Activated CD8-positive, alpha-beta memory T cell treated with anti-CD3 and anti-CD28 coated beads, Interleukin-2, amount 50 U/mL, for 1 hour (primary cell): ENCODE data around the gene EPOP.

Experiments used
- DNase-seq: peaks from one replicate; pipeline ENCODE4 v3.0.0-alpha.2; 2020; ENCODE audit errors: extremely low read depth

EPOP gene

GRCh38 chr17:38705803-38706504 is 31.2 kb upstream of the EPOP start:
- no peak for DNase-seq

GRCh38 chr17:38705523-38705802 is 30.7 kb upstream of the EPOP start:
- no peak for DNase-seq

DNA sequence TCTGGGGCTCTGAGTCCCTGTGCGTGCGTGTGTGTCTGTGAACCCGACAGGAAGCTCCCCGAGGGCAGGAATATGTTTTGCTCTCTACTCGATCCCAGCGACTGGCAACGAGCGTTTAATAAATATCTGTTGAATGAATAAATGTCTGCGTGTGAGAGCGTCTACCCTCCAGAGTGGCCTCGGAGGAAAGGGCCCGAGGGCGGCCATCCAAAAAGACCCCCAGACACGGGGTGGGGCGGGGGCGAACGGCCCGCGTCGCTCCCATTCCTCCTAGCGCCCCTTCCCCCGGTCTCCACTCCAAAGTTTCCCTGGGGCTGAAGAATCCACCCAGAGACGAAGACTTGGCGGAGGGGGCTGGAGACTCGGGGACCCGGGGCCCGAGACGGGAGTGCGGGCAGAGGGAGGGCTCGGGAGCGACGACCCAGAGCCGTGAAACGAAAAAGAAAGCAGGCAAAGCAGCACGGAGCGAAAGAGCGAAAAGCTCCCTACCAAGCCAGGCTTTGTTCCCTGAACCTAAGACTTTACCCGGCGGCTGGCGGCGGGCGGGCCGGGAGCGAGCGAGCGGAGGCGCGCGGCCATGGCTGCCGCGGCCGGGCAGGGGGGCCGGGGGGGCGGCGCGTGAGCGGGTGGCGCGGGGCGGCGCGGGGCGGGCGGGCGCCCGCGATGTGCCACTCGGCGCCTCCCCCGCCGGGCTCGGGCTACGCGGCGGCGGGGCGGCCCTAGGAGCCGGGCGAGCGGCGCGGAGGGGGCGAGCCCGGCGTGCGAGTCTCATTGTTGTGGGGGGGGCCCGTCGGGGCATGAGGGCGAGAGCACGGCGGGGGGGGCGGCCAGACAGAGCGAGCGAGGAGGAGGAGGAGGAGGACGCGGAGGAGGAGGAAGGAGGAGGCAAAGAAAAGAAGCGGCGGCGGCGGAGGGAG is 30.1 kb upstream of the EPOP start, which contains the start of gene MLLT6:
Gene MLLT6, plus strand, starts transcription at position 668 of the 917 bp plus-strand sequence. CDS start 360 bp downstream, outside the sequence.
- DNase-seq = no peak

DNA sequence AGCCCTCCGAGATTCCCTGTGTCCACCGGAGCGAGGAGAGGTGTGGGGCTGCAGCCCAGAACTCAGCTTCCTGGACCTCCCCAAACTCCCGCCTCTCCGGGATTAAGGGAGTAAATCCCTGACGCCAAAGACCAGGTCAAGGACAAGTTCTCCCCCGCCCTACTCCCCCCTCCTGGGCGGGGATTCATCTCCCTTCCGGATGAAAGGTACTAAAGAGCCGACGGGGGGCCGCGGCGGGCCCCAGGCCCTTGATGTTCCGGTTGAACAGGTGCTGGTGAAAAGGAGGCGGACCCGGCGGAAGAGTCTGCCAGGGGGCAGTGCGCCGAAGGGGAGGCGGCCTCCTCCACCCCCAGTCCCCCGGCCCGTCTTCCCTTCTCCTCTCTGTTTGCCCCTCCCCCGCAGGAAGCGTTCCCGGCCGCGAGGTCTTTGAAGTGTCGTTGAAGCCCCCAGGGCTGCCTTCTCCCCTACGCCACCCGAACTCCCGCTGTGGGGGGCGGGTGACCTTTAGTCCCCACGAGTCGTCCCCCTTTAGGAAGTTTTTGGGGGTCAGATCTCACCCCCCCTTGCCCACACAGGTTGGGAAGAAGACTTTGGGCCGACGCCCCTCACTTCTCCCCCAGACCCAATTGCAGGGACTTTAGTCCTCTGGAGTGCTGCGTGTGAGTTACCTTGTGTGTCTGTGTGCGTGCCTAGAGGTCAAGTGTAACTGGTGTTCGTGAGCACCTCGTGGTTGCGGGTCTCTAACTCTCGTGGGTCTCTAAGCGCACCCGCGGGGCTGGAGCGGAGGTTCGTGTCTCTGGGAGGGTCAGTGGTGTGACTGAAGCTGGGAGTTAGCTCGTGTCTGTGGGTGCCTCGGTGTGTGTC is 29.2 kb upstream of the EPOP start:
- no peak for DNase-seq

DNA sequence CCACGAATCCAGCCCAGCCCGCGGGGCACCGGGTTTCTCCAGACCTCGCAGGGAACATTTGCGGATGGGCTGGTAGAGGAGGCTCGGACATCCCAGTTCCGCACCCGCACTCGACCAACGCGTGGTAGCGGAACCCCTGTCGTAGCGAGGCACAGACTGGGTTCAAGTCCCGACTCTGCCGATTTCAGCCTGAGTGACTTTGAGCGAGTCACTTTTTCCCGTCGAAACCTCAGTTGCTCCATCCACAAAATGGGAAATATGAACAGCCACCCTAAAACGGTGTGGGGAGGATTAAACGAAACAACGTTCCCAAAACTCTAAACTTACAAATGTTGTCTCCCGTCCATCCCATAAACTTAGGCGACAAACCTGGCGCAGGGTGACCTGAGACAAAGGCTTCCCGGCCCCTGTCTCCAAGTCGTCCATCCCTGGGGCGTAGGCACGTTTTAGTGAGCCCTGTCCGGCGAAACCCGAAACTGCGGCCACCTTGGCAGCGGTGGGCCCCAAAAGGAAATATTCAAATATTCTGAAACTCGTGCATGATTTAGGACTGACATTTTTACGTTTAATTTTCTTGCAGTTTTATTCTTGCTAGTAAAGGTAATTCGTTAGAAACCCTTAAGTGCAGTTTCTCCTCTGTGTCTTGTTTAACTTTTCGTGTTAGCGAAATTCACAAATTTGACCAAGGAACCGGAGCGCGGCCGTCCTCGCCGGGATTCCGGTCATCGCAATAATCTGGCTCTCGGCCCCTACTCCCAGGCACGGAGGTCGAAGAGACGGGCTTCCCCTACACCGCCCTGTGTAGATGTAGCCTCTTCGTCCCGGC is 28.4 kb upstream of the EPOP start:
- DNase-seq = no peak

DNA sequence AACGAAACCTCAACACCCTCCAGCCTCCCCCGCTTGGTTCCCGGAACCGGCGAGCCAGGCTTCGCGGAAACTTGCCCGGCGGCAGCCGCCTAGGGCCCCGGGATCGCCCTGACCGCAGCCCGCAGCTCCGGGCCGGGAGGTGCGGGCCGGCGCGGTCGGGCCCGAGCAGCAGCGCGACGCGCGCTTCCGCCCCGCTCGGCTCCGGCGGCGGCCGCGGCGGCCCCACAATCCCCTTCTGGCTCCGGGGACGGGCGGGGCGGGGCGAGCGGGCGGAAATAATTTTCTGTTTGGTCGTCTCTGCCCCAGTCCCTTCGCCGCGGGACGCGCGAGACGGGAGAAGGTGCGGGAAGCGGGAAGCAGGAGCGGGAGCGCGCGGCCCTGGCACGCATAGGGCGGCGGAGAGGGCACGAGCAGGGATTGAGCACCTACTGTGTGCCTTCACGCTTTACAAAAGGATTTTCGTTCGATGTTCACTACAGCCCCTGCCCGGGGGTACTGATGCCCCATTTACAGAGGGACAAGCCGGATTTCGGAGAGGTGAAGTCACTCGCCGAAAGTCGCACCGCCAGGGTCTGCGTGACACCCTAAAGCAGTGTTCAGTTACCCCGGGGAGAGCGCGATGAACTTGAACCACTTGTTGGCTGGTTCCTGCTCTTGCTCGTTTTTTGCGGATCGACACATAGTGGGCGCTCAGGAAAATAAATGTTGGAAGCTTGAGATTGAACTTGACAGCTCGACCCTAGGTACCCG is 27.6 kb upstream of the EPOP start:
- DNase-seq = no peak

- no peak for DNase-seq
Measured at GRCh38 chr17:38701504-38702165, 26.9 kb upstream of the EPOP start.

- no peak for DNase-seq
Measured at GRCh38 chr17:38698760-38699159, 24.0 kb upstream of the EPOP start.

DNA sequence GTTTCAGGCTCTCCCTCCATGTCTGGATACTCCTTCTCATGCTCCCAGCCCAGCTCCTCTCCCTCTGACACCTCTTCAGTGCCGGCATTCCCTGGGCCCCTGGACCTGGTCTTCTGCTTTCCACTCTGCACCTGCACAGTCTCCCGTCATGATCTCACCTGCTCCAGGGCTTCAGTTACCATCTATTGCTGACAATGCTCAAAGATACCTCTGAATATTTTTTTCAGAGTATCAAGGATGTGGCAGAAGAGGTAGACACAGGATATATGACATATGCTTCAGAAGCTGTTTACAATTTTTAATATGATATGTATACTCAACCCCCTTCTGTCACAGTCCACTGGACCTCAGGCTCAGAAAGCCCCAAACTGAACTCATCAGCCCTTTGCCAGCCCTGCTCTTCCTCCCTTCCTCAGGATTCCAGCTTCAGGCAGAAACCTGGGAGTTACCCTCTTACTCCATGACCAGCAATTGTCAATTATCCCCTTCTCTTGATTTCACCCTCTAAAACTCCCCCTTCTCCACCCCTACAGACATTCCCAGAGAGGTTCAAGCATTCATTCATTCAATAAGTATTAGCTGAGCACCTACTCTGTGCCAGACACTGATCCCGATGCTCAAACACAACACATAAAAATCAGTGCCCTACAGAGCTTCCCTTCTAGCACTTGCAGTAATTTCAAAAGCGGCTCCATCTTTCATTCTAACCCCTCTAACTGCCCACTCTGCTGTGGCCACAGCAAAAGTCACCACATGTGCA is 22.5 kb upstream of the EPOP start:
- no peak for DNase-seq

DNA sequence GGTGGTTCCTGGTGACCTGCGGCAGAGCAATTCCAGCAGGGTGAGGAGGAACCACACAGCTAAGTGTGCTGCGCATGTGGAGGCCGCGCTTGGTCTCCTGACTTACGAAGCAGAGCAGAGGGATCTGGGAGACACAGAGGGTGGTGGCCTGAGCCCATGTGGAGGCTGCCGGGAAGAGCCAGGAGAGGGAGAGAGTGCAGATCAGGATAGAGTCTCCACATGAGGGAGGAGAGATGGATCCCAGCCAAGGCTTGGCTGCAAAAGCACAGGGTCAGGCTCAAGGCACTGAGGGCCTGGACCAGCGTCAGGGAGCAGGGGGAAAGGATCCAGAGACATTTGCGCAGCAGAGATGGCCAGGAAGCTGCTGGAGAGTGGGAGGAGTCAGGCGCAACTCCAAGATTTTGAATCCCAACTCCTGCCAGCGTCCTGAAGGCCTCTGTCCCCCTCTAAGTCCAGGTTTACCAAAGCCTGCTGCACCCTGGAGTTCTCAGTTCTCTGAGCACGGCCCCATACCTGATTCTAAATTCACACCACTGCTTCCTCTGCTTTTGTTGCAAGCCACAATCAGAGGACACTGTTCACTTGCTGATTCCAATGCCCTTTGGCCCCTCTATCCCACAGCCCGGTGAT is 19.1 kb upstream of the EPOP start:
- no peak for DNase-seq

DNA sequence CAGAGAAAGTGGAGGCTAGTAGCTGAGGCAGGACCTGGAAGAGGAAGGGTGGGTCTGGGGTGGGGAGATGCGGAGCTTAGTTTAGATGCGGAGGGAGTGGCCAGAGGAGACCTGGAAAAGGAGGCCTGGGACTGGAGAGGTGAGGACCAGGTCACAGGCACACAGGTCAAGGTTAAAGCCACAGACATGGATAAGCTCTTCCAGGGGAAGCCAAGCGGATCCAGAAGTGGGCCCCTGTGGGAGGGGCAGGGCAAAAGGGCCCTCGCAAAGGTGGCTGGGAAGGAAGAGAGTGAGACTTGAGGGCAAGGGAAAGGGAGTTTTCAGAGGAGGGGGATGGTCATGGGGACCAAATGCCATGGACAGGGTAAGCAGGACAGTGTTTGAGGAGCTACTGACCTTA is 16.4 kb upstream of the EPOP start:
- no peak for DNase-seq

DNA sequence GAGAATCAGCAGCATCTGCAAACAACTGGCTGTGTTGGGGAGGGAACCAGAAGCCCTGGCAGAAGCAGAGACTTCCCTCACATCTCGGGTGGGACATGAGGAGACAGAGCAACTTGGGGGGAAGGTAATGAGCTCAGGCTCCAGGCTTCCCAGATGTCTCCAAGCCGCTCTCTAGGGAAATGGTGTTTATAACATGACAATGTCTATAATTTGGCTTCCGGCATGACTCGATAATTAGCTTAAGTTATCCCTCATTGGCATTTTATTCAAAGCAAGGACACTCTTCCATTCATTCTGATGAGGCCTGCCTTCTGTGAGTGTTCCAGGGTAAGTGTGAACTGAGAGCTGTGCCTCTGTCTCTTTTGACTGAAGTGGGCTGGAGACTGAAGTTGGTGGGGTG is 15.6 kb upstream of the EPOP start:
- no peak for DNase-seq

DNA sequence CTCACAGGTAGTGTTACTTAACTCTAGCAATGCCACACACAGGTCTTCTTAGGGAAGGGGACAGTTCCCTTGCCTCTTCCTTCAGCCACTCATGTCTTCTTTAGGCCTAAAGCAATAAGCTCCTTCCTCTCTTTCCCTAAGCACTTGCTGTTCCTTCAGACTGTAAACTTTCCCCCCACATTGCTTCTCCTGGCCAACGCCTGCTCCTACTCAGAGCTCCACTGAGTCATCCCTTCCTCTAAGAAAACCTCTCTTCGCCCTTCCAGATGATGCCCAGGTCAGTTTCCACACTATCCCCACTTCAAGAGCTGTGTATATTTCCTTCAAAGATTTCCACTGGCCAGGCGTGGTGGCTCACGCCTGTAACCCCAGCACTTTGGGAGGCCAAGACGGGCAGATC is 12.5 kb upstream of the EPOP start:
- no peak for DNase-seq

GRCh38 chr17:38685491-38685890 is 10.7 kb upstream of the EPOP start:
- DNase-seq = no peak

- no peak for DNase-seq
Measured at GRCh38 chr17:38681096-38681495, 6.3 kb upstream of the EPOP start.

DNA sequence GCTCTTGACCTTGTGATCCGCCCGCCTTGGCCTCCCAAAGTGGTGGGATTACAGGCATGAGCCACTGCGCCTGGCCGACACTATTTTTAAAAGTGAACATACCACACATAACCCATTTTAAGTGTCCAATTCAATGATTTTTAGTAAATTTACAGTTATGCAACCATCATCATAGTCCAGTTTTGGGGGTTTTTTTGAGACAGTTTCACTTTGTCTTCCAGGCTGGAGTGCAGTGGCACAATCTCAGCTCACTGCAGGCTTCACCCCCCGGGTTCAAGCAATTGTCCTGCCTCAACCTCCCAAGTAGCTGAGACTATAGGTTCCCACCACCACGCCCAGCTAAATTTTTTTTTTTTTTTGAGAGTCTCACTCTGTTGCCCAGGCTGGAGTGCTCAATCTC is 3.1 kb upstream of the EPOP start:
- DNase-seq = no peak

DNA sequence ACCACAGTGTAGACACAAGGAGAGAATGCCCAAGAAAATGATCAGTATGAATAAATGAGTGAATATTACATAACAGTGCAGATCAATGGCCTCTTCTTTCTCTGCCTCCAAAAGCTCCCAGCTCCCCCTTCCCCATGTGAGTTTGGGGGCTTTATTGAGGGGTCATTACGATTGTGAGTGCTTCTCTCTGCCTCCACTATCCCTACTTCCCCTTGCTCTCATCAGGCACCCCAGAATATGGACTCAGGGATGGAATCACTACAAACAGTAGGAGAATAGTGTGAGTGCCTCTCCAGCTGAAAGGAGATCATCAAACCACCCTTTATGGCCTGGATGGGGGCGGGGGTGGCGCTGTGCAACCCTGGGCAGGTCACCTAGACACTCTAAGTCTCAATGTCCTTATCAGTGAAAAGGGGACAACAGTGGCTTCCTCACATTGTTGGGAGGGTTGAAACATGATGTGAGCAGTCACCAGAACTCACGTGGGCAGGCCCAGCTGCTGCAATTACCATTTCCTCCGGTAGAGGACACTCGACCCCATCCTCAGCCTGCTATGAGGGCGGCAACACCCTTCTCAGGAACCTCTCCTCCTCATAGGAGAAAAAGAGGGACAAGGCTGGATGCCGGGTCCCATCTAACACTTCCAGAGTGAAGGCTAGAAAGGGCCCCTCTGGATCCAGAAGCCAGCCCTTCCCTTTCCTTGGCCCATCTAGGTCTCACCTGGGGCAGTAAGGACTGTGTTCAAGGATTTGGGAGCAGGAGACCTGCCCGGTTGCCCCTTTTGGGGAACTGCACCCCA is 2.1 kb upstream of the EPOP start:
- DNase-seq = no peak
